Activated naive CD4-positive, alpha-beta T cell treated with anti-CD3 and anti-CD28 coated beads, Interleukin-2, amount 10 ng/mL, durations not matched to agents 7 days and 5 days (primary cell): ENCODE data around the gene WNT3.
"Not testable (repeated sequence)": the region's sequence is repeated elsewhere in the genome, so short reads cannot be mapped to it uniquely, and the experiment has no call there.

Source experiments
- CTCF ChIA-PET: fragments of 350-600 bp; sonication (Branson Sonifier 250); formaldehyde crosslinking; loops from one replicate; lab custom pipeline; 2021; ENCODE audit warnings: antibody characterized with exemption; lab: Charles Lee
- DNase-seq: peaks from one replicate; pipeline ENCODE4 v3.0.0-alpha.2; 2020
- H3K27ac Mint-ChIP-seq: one replicate; pipeline ENCODE4 v1.8.0; 2021; ENCODE audit warnings: mild to moderate bottlenecking, moderate library complexity, mixed read lengths
- H3K27me3 Mint-ChIP-seq: one replicate; pipeline ENCODE4 v1.8.0; 2021; ENCODE audit warnings: mild to moderate bottlenecking, mixed read lengths
- H3K36me3 Mint-ChIP-seq: one replicate; pipeline ENCODE4 v1.8.0; 2021; ENCODE audit warnings: mixed read lengths
- H3K4me1 Mint-ChIP-seq: one replicate; pipeline ENCODE4 v1.8.0; 2021; ENCODE audit warnings: mixed read lengths
- H3K4me3 Mint-ChIP-seq: one replicate; pipeline ENCODE4 v1.8.0; 2021; ENCODE audit warnings: mild to moderate bottlenecking, moderate library complexity, mixed read lengths
- H3K9me3 Mint-ChIP-seq: one replicate; pipeline ENCODE4 v1.8.0; 2021; ENCODE audit warnings: mixed read lengths

Gene WNT3

GRCh38 chr17:46847204-46848191, 29.0 kb upstream of the WNT3 start:
- Mint-ChIP-seq H3K36me3 (peaks cover 4% of the 10 kb centered on the region), H3K9me3 (peaks cover 10% of the 10 kb centered on the region), H3K4me1 (peaks cover 3% of the 10 kb centered on the region), H3K27me3 (peaks cover 79% of the 10 kb centered on the region), H3K27ac (no peak overlapping the region), H3K4me3 (no peak overlapping the region)
- CTCF ChIA-PET, result interaction anchor here (0.6 to 1.4 kb wide), 2 partner anchors 16 to 94 kb away, joined by 3 read pairs; no protein-coding TSS in a partner anchor
- no peak for DNase-seq

- Mint-ChIP-seq H3K36me3 (peaks cover 4% of the 10 kb centered on the region), H3K27me3 (peaks cover 70% of the 10 kb centered on the region), H3K27ac (no peak overlapping the region), H3K4me1 (peaks cover 3% of the 10 kb centered on the region), H3K9me3 (peaks cover 10% of the 10 kb centered on the region), H3K4me3 (no peak overlapping the region)
- CTCF ChIA-PET, result interaction anchor here (0.6 to 3.5 kb wide), 9 partner anchors 16 to 708 kb away, joined by 3 to 34 read pairs (median 3); no protein-coding TSS in a partner anchor
- DNase-seq, result no peak
Observed at GRCh38 chr17:46842835-46843234, 24.3 kb upstream of the WNT3 start.

GRCh38 chr17:46841561-46842379, 23.3 kb upstream of the WNT3 start:
- Mint-ChIP-seq H3K4me3 (no peak overlapping the region), H3K36me3 (peaks cover 4% of the 10 kb centered on the region), H3K27me3 (peaks cover 68% of the 10 kb centered on the region), H3K4me1 (peaks cover 3% of the 10 kb centered on the region), H3K9me3 (peaks cover 10% of the 10 kb centered on the region), H3K27ac (no peak overlapping the region)
- CTCF ChIA-PET, result interaction anchor here (0.6 to 3.5 kb wide), 13 partner anchors 12 to 707 kb away, joined by 3 to 34 read pairs (median 3); no protein-coding TSS in a partner anchor
- DNase-seq, result peak; percentile 30

GRCh38 chr17:46840596-46840995, 22.1 kb upstream of the WNT3 start:
- not testable (repeated sequence) for H3K4me3 Mint-ChIP-seq, H3K4me1 Mint-ChIP-seq, DNase-seq, H3K9me3 Mint-ChIP-seq, H3K36me3 Mint-ChIP-seq, H3K27ac Mint-ChIP-seq
- peaks cover 71% of the 10 kb centered on the region for H3K27me3 Mint-ChIP-seq
- CTCF ChIA-PET, result interaction anchor here (3.5 kb wide), 1 partner anchor 100 kb away, joined by 34 read pairs; no protein-coding TSS in a partner anchor

- CTCF ChIA-PET, result interaction anchor here (0.9 to 1.3 kb wide), 2 partner anchors 13 to 103 kb away, joined by 3 to 7 read pairs; no protein-coding TSS in a partner anchor
- DNase-seq, result no peak
- Mint-ChIP-seq H3K27me3 (peaks cover 69% of the 10 kb centered on the region), H3K4me3 (no peak overlapping the region), H3K36me3 (peaks cover 4% of the 10 kb centered on the region), H3K4me1 (peaks cover 3% of the 10 kb centered on the region), H3K9me3 (peaks cover 10% of the 10 kb centered on the region), H3K27ac (no peak overlapping the region)
Observed at GRCh38 chr17:46839211-46839610, 20.7 kb upstream of the WNT3 start.

- Mint-ChIP-seq H3K27me3 (peaks cover 76% of the 10 kb centered on the region), H3K4me3 (no peak overlapping the region), H3K4me1 (peaks cover 3% of the 10 kb centered on the region), H3K27ac (no peak overlapping the region), H3K9me3 (peaks cover under 1% of the 10 kb centered on the region), H3K36me3 (no peaks in the 10 kb centered on the region)
- CTCF ChIA-PET, result no interaction called here
- no peak for DNase-seq
Observed at GRCh38 chr17:46837521-46837920, 19.0 kb upstream of the WNT3 start.

GRCh38 chr17:46836500-46836899, 18.0 kb upstream of the WNT3 start:
- H3K4me1 Mint-ChIP-seq, result peaks cover 3% of the 10 kb centered on the region
- H3K4me3 Mint-ChIP-seq, result no peak overlapping the region
- DNase-seq, result no peak
- peaks cover 74% of the 10 kb centered on the region for H3K27me3 Mint-ChIP-seq
- CTCF ChIA-PET, result interaction anchor here (1.2 to 3.5 kb wide), 5 partner anchors 12 to 94 kb away, joined by 3 to 32 read pairs (median 4); no protein-coding TSS in a partner anchor
- H3K9me3 Mint-ChIP-seq, result no peaks in the 10 kb centered on the region
- no peaks in the 10 kb centered on the region for H3K36me3 Mint-ChIP-seq
- no peak overlapping the region for H3K27ac Mint-ChIP-seq

GRCh38 chr17:46834846-46835245, 16.4 kb upstream of the WNT3 start:
- H3K36me3 Mint-ChIP-seq, result no peaks in the 10 kb centered on the region
- CTCF ChIA-PET, result interaction anchor here (1.0 to 3.5 kb wide), 7 partner anchors 9 to 624 kb away, joined by 3 to 32 read pairs (median 5); no protein-coding TSS in a partner anchor
- no peaks in the 10 kb centered on the region for H3K4me1 Mint-ChIP-seq
- no peak for DNase-seq
- H3K4me3 Mint-ChIP-seq, result no peak overlapping the region
- no peaks in the 10 kb centered on the region for H3K9me3 Mint-ChIP-seq
- H3K27ac Mint-ChIP-seq, result no peak overlapping the region
- H3K27me3 Mint-ChIP-seq, result peaks cover 71% of the 10 kb centered on the region

GRCh38 chr17:46833840-46834208, 15.3 kb upstream of the WNT3 start:
- Mint-ChIP-seq H3K27me3 (peaks cover 72% of the 10 kb centered on the region), H3K4me1 (no peaks in the 10 kb centered on the region), H3K4me3 (no peak overlapping the region), H3K27ac (no peak overlapping the region), H3K9me3 (no peaks in the 10 kb centered on the region), H3K36me3 (no peaks in the 10 kb centered on the region)
- DNase-seq, result no peak
- CTCF ChIA-PET, result interaction anchor here (1.0 to 3.5 kb wide), 2 partner anchors 9 to 10 kb away, joined by 5 to 32 read pairs; no protein-coding TSS in a partner anchor

GRCh38 chr17:46832945-46833839, 14.7 kb upstream of the WNT3 start:
- Mint-ChIP-seq H3K9me3 (no peaks in the 10 kb centered on the region), H3K27ac (no peak overlapping the region), H3K27me3 (peaks cover 78% of the 10 kb centered on the region), H3K36me3 (no peaks in the 10 kb centered on the region), H3K4me1 (no peaks in the 10 kb centered on the region), H3K4me3 (no peak overlapping the region)
- CTCF ChIA-PET, result interaction anchor here (0.8 to 3.5 kb wide), 2 partner anchors 9 to 18 kb away, joined by 3 to 32 read pairs; no protein-coding TSS in a partner anchor
- no peak for DNase-seq

- H3K36me3 Mint-ChIP-seq, result no peaks in the 10 kb centered on the region
- no peak overlapping the region for H3K4me3 Mint-ChIP-seq
- CTCF ChIA-PET, result interaction anchor here (1.1 kb wide), 1 partner anchor 15 kb away, joined by 3 read pairs; no protein-coding TSS in a partner anchor
- H3K27me3 Mint-ChIP-seq, result peaks cover 74% of the 10 kb centered on the region
- H3K9me3 Mint-ChIP-seq, result no peaks in the 10 kb centered on the region
- no peak overlapping the region for H3K27ac Mint-ChIP-seq
- no peak for DNase-seq
- H3K4me1 Mint-ChIP-seq, result no peaks in the 10 kb centered on the region
Observed at GRCh38 chr17:46832331-46832821, 13.9 kb upstream of the WNT3 start.

- CTCF ChIA-PET, result interaction anchor here (1.1 kb wide), 1 partner anchor 16 kb away, joined by 3 read pairs; no protein-coding TSS in a partner anchor
- peak overlapping the region; percentile 58 for H3K27ac Mint-ChIP-seq
Observed at GRCh38 chr17:46831573-46832330, 13.3 kb upstream of the WNT3 start.

More at GRCh38 chr17:46831573-46832330, 13.3 kb upstream of the WNT3 start:
- Mint-ChIP-seq H3K9me3 (no peaks in the 10 kb centered on the region), H3K4me3 (no peak overlapping the region), H3K36me3 (no peaks in the 10 kb centered on the region), H3K27me3 (peaks cover 77% of the 10 kb centered on the region), H3K4me1 (no peaks in the 10 kb centered on the region)
- DNase-seq, result no peak
